GM21619 (cell line): Measurements from ENCODE around the gene IRS1.

ENCODE experiments used
- ATAC-seq: cut with Tn5 transposase; IDR thresholded peaks from one replicate; pipeline ENCODE4 v1.9.1; 2021; ENCODE audit not compliant: unreplicated experiment

IRS1 gene

GRCh38 chr2:226692521-226693126 lies 107.0 kb downstream of the IRS1 start:
- ATAC-seq: no peak

DNA sequence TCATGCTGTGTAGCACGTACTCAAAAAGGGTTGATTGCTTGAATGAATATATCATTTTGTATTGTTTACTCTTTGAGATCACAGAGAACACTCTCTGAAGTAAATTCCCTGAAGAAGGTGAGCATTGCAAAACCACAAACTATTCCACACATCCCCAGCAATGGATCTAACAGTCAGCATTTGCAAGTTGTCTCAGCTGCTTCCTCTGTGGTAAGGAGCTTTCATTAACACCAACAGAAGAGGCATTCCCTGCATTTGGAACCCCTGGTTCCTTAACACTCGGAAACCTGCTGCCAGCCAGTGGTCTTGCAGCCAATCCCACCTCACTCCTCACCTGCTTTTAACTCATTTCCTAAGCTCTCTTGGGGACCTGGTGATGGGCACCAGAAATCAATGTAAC lies 108.4 kb downstream of the IRS1 start:
- no peak for ATAC-seq

DNA sequence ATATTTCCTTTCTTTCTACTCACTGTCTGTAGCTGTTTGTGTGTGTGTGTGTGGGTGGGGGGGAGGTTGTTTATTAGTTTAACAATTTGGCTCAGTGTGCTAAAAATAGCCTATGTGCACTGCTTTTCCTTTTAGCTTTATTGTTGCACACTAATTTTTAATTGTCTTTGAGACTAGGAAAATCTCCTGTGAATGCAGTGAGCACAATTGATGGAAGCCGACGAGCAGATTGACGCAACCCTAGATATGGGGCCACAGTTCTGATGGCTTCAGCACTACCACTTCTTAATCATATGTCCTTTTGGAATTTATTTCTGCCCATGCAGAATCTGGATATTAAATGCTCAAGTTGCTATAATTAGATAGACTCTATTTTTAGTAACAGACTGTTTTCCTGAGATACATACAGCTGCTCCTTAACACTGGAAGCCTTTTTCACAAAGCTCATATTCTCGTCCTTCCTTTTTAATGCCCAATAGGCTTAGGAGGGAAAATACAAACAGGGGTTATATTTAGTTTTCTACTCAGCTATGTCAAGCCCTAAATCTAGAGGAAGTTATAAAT lies 109.1 kb downstream of the IRS1 start:
- ATAC-seq: no peak

DNA sequence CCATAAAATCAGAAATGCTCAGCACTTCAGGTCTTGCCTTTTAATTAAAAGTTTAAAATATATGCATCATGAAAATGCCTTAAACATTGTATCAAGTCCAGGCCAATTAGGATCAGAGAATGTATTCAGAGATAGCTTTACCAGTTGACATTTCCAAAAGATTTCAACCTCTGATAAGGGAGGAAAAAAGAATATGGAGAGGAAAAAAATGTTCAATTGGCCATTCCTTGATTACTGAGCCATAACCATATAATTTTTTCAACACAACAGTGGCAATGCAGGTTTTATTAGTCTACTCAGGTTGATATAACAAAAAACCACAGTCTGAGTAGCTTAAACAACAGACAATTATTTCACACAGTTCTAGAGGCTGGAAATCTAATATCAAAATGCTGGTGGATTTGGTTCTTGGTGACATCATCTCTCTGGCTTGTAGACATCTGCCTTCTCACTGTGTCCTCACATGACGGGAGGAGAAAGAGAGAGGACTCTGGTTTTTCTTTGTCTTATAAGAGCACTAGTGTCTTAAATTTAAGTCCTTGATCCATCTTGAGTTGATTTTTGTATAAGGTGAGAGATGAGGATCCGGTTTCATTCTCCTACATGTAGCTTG lies 111.9 kb downstream of the IRS1 start:
- no peak for ATAC-seq

- no peak for ATAC-seq
Measured at GRCh38 chr2:226684563-226684959, 115.1 kb downstream of the IRS1 start.

DNA sequence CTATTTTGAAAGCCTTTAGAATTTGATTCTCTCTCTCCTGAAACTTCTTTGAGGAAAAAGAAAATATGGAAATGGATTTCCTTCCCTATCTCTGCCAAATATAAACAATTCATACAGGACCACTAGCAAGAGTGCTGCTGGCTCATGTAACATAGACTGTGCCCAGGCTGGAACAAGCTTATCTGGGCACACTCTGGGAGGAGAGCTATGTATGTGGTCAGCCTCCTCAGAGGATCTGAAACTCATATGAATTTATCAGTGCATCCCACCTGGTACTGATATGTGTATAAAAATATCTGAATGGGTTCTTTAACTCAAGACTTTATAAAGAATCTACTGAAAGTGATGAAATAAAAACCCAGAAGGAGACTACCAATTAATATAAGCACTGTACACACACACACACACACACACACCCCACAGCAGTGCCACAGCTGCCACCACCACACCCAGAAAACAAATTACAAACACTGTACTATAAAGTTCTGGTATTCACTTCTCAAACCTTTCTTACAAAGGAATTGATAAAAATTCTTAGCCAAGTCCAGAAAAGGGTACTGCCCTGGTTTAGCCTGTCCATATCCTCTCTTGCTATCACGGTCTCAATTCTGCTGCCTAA lies 115.6 kb downstream of the IRS1 start:
- no peak for ATAC-seq

- ATAC-seq: no peak
Measured at GRCh38 chr2:226683196-226683595, 116.4 kb downstream of the IRS1 start.
